ENCODE data around the gene CDYL.
"Not testable (repeated sequence)": the region's sequence is repeated elsewhere in the genome, so short reads cannot be mapped to it uniquely, and the experiment has no call there.

CDYL gene

DNA sequence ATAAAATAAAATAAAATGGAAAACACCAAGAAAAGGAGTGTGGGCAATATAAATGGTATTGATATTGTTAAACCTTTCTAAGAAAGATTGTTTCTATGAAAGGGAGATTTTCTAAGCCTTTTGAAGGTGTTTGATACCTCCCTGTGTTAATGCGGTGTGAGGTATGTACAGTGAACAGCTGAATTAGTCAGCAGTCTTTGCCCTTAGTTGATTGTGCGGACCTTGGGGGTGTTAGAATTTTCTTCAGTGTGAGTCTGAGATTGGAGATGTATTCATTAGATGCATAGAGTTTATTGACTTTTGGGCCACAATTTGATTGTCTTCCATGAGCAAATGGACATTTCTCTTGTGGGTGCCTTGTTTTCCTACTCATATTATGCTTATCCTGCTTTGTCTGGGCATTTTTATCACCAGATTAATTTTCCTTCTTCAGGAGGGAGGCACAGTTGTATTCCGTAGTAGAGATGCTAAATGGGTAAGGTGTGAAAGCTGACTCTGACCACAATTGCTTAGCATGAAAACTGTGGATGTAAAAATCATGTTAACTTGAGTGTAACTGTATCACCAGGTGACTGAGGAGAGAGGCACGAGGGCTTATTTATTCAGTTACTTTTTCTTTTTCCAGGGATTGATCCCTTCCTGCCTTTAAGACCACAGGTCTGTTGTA is 42.2 kb downstream of the CDYL start:
- FAIRE-seq = no peak
- DNase-seq (ENCODE audit: insufficient read length, low spot score) = no peak
- no peak for TF ChIP-seq POLR2A (IDR thresholded peaks at IDR 0.05; ENCODE audit: low read depth, low read length)

DNA sequence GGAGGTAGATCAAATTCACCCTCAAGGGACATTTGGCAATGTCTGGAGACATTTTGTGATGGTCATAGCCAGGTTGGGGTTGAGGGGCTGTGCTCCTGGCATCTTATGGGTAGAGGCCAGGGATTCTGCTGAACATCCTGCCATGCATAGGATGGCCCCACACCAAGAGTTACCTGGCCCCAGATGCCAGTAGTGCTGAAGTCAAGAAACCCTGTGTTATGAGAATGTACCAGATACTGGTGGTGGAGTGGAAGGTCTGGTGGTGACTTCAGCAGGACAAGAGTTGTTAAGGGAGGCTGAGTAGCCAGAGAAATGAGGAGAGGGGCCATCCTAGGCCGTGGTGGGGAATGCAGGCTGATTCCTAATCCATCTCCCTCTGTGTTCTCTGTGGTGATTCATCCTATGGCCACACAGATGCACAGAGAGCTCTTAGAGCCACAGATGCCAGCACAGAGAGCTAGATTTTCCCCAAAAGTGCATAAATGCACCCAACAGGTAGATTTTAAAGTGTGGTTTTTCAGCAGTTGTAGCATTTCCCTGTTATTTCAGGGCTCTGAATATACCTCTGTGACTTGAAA is 43.6 kb downstream of the CDYL start:
- no peak for DNase-seq (ENCODE audit: insufficient read length, low spot score)
- FAIRE-seq = no peak
- TF ChIP-seq POLR2A (IDR thresholded peaks at IDR 0.05; ENCODE audit: low read depth, low read length) = no peak

DNA sequence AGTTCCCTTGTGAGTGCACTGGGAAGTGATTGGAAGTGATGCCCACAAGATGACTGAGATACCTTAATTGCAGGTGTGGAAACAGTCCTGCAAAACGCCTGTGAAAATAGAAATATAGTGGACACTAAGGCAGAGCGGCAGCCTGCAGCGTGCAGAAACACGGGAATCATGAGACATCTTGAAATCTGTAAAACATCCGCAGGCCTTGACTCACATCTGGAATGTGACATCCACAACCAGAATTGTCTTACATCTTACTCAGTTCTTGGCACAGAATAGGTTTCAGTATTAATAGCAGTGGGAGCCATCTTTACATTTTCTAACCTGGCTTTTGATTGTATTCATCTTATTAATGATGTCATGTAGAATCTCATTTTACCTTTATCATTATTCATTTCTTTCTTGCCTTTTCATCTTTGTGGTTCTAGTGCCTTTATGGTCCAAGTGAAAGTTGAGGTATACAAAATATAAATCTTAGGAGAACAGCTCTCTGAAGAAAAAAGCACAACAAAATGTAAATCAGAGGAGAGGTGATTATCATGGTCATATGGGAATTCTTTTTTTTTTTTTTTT is 44.6 kb downstream of the CDYL start:
- FAIRE-seq = no peak
- no peak for DNase-seq (ENCODE audit: insufficient read length, low spot score)
- TF ChIP-seq POLR2A (IDR thresholded peaks at IDR 0.05; ENCODE audit: low read depth, low read length) = no peak

DNA sequence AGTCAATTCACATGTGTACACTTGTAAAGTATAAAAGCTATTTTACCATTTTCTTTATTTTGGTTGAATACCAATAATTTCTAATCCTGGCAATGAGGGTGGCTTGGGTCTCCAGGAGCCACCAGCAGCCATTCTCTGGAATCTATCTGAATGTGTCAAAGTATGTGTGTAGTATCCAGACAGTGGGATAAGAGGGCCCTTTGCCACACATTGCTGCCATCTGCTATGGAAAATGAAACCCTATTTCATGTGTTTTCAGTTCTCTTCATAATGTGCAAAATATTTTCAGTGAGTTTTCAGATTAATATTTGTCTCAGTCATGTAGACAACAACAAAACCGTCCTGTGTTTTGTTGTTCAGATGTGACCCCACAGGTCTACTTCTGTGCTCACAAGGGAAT is 46.3 kb downstream of the CDYL start:
- DNase-seq (ENCODE audit: insufficient read length, low spot score) (no peak), FAIRE-seq (no peak)
- TF ChIP-seq POLR2A (IDR thresholded peaks at IDR 0.05; ENCODE audit: low read depth, low read length) = no peak

DNA sequence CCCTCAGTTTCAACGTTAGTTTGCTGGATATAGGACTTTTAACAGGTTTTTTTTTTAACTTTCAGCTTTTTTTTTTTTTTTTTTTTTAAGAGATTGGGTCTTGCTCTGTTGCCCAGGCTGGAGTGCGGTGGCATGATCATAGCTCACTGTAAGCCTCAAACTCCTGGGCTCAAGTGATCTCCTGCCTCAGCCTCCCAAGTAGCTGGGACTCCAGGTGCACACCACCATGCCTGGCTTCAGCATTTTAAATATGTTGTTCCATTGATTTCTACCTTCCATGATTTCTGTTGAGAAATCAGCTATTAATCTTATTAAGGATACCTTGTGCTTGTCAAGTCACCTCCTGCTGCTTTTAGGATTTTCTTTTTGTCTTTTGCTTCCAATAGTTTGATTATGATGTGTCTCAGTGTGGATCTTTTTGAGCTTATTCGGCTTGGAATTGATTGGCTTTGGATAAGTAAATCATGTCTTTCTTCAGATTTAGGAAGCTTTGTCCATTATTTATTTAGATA is 52.0 kb downstream of the CDYL start:
- TF ChIP-seq POLR2A (IDR thresholded peaks at IDR 0.05; ENCODE audit: low read depth, low read length) = no peak
- DNase-seq (ENCODE audit: insufficient read length, low spot score) (no peak), FAIRE-seq (no peak)

DNA sequence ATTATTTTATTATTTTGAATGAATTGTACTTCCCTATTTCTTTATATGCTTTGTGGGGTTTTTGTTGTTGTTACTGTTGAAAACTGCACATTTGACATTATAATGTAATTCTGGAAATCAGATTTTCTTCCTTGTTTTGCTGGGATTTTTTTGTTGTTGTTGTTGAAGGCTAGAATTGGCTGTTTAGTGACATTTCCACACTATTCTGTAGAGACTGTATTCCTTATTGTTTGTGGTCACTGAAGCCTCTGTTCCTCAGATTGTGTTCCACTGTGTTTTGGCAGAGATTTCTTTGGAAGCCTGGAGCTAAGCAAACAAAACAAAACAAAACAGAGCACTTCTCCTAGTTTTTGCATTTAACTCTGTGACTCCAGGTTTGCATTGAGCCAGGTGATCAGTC is 52.9 kb downstream of the CDYL start:
- FAIRE-seq (no peak), DNase-seq (ENCODE audit: insufficient read length, low spot score) (no peak)
- TF ChIP-seq POLR2A (IDR thresholded peaks at IDR 0.05; ENCODE audit: low read depth, low read length) = no peak

DNA sequence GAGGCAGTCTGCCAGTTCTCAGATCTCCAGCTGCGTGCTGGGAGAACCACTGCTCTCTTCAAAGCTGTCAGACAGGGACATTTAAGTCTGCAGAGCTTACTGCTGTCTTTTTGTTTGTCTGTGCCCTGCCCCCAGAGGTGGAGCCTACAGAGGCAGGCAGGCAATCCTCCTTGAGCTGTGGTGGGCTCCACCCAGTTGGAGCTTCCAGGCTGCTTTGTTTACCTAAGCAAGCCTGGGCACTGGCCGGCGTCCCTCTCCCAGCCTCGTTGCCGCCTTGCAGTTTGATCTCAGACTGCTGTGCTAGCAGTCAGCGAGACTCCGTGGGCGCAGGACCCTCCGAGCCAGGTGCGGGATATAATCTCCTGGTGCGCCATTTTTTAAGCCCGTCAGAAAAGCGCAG is 59.3 kb downstream of the CDYL start:
- FAIRE-seq = not testable (repeated sequence)

DNA sequence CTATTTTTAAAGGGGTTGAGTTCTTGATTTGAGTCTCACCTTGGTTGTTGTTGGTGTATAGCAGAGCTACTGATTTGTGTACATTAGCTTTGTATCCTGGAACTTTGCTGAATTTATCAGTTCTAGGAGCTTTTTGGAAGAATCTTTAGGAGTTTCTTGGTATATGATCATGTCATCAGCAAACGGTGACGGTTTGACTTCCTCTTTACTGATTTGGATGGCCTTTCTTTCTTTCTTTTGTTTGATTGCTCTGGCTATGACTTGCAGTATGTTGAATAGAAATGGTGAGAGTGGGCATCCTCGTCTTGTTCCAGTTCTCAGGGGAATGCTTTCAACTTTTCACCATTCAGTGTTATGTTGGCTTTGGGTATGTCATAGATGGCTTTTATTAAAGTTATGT is 64.0 kb downstream of the CDYL start:
- DNase-seq (ENCODE audit: insufficient read length, low spot score) (no peak), FAIRE-seq (peak; percentile 48)
- TF ChIP-seq POLR2A (IDR thresholded peaks at IDR 0.05; ENCODE audit: low read depth, low read length) = no peak

More for the DNA sequence above, 59.3 kb downstream of the CDYL start:
- DNase-seq (ENCODE audit: insufficient read length, low spot score) = not testable (repeated sequence)

DNA sequence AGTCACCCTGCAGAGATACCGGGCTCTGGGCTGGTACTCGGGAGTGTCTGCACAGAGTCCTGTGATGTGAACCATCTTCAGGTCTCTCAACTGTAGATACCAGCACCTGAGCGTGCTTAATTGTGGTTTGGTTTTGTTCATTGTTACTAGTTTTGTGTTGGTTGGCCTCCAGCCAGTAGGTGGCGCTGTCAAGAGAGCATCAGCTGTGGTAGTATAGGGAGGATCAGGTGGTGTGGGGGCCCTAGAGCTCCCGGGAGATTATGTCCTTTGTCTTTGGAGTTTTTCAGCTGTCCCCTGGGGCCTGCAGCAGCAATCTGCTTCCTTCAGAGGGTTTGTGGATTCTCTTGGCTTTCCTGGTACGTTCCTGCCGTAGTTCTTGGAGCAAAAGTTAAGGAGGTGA is 67.9 kb downstream of the CDYL start:
- FAIRE-seq (no peak), DNase-seq (ENCODE audit: insufficient read length, low spot score) (no peak)
- TF ChIP-seq POLR2A (IDR thresholded peaks at IDR 0.05; ENCODE audit: low read depth, low read length) = no peak

DNA sequence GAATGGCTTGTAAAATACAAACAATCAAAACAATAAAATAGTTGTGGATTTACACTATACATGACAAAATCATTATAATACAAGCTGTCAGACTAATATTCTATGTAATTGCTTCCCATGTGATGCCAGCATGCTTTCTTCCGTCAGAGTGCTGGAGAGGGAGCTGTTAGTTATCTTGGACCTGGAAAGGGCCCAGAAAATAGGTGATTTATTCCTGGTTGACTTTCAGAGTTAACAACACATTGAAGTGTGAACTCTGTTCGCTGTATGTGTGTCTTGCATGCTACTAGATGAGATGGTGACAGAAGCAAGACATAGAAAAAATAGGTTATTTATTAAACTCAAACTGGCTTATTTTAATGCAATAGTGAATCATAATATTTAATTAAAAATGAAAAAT is 70.2 kb downstream of the CDYL start:
- FAIRE-seq (peak; percentile 36), DNase-seq (ENCODE audit: insufficient read length, low spot score) (no peak)
- no peak for TF ChIP-seq POLR2A (IDR thresholded peaks at IDR 0.05; ENCODE audit: low read depth, low read length)

DNA sequence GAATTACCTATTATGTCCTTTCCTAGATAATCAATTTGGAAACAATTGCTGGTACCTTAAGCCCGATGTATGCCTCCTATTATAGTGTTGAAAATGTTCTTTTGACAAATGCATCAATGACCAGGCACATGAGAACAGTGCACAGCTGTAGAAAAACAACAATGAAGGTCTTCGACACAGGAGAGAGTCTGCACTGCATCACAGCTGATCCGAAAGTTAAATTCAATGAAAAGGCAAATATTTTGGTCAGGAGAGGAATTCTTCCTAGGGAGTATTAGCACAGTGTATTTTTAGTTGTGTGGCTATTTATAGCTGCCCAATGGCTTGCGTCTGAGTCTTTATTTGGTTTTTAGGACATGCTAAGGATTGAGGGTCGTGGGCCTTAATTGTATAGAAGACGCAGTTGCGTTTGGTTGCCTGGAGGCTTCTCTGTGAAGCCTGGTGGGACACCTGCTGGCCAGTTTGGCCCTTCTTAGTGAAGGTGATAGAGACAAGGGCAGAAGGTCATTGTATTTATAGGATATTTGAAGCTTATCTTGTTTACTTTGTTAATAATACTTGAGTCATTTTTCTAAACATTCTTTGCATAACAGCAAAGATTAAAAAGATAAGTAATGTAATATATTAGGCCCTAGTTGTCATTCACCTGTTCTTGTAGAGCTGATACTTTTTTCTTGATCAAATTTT is 72.3 kb downstream of the CDYL start:
- DNase-seq (ENCODE audit: insufficient read length, low spot score) (no peak), FAIRE-seq (no peak)
- TF ChIP-seq POLR2A (IDR thresholded peaks at IDR 0.05; ENCODE audit: low read depth, low read length) = no peak

DNA sequence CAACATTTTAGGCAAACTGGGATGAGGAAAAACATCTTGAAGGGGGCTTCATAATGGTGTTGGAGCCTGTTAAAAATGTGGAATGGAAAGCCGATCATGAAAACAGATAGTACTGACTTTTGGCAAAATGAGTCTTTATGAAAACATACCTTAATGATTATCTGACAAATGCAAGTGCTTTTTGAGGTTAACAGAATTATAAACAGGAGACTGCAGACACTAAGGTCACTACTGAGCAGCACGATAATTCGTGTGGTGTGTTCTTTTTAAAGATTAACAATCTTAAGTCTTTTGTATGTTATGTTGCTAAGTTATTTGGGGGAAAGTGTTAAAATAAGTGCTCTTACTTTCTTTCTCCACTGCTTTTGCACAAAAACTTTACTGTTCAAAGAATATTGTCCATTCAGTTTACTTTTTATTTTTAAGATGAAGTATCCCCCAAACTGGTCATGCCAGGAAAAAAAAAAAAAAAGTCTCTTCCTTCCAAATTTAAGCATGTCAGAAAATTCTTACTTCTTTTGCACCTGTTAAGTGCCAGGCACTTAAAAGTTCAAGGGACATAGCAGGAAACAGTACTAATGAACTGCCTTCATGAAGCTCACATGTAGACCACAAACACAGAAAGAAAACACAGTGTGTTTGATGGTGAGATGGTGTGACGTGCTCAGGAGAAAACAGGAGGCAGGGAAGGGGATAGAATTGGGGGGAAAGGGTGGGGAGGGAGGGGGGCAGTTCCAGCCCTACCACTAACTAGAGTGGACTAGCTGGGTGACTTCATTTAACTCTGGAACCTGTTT is 73.2 kb downstream of the CDYL start:
- TF ChIP-seq POLR2A (IDR thresholded peaks at IDR 0.05; ENCODE audit: low read depth, low read length) = no peak
- DNase-seq (ENCODE audit: insufficient read length, low spot score) (no peak), FAIRE-seq (no peak)

DNA sequence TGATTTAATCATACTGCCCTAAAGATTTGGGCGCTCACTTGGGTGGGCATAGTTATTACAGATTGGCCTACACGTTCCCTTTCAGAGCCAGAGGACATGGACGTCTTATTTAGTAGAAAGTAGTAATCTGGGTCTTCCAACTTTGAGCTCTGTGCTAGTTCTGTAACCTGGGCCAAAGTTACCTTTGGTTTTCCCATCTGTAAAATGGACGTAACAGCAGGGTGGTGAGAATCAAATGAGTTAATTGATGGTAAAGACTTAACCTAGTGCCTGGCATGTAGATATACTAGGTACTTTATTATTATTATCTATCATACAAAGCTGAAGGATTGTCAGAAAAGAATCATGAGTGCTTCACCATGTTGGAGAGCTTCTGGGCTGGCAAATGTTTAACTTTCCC is 74.8 kb downstream of the CDYL start:
- TF ChIP-seq POLR2A (IDR thresholded peaks at IDR 0.05; ENCODE audit: low read depth, low read length) = no peak
- DNase-seq (ENCODE audit: insufficient read length, low spot score) = no peak
- FAIRE-seq = no peak

DNA sequence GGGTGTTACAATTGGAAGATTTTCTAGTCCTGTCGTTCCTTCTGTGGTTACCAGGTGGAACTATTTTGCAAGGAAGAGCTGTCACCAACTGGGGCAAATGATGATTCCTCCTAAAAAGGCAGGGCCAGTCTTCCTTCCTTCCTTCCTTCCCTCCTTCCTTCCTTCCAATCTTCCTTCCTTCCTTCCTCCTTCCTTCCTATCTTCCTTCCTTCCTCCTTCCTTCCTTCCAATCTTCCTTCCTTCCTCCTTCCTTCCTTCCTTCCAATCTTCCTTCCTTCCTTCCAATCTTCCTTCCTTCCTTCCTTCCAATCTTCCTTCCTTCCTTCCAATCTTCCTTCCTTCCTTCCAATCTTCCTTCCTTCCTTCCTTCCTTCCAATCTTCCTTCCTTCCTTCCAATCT is 76.0 kb downstream of the CDYL start:
- FAIRE-seq; DNase-seq (ENCODE audit: insufficient read length, low spot score): not testable (repeated sequence)
